Endothelial cell (in vitro differentiated cells): ENCODE measurements around the gene VWA8. TPM values are rescaled to one million over a fixed set of nuclear protein-coding genes. Genes with fewer than 3 reads are reported as not detected.

ENCODE experiments used
- DNase-seq: peaks from one replicate; pipeline ENCODE4 v3.0.0; 2021; ENCODE audit warnings: low spot score
- H3K27ac Mint-ChIP-seq: one replicate; pipeline ENCODE4 v1.8.0; 2021; ENCODE audit warnings: mixed read lengths, inconsistent platforms; ENCODE audit not compliant: unreplicated experiment
- H3K27me3 Mint-ChIP-seq: one replicate; pipeline ENCODE4 v1.8.0; 2021; ENCODE audit warnings: mild to moderate bottlenecking, moderate library complexity, mixed read lengths, inconsistent platforms; ENCODE audit not compliant: unreplicated experiment
- H3K36me3 Mint-ChIP-seq: one replicate; pipeline ENCODE4 v1.8.0; 2021; ENCODE audit warnings: mild to moderate bottlenecking, low read depth, mixed read lengths, inconsistent platforms; ENCODE audit not compliant: unreplicated experiment
- H3K4me1 Mint-ChIP-seq: one replicate; pipeline ENCODE4 v1.8.0; 2021; ENCODE audit warnings: mild to moderate bottlenecking, mixed read lengths, inconsistent platforms; ENCODE audit not compliant: unreplicated experiment
- H3K4me3 Mint-ChIP-seq: one replicate; pipeline ENCODE4 v1.8.0; 2021; ENCODE audit warnings: mild to moderate bottlenecking, mixed read lengths, inconsistent platforms; ENCODE audit not compliant: unreplicated experiment
- H3K9me3 Mint-ChIP-seq: one replicate; pipeline ENCODE4 v1.8.0; 2021; ENCODE audit warnings: mixed read lengths, inconsistent platforms; ENCODE audit not compliant: unreplicated experiment
- total RNA-seq: library from RNA; stranded (reverse); fragmentation: NEBNext Ultra II Directional; extraction: Animal tissue kit (Norgen Biotek cat#: 25700); gene quantifications from one replicate; pipeline ENCODE4 v1.2.1, GENCODE V29; 2021; ENCODE audit not compliant: unreplicated experiment
- TF ChIP-seq, protein P1 (sequence below): fragments of 200-600 bp; sonication (generic); IDR thresholded peaks from one replicate; pipeline ENCODE4 v1.5.0; 2021; ENCODE audit warnings: antibody characterized with exemption; ENCODE audit not compliant: unreplicated experiment

VWA8 gene
- total RNA-seq, 1 donor from 2014 or later: 8.2 TPM

GRCh38 chr13:41991936-41992335 is 31.0 kb upstream of the VWA8 start:
- H3K4me1 Mint-ChIP-seq: no peaks in the 10 kb centered on the region
- no peak overlapping the region for H3K4me3 Mint-ChIP-seq
- no peak overlapping the region for H3K27ac Mint-ChIP-seq
- TF ChIP-seq, protein P1, sequence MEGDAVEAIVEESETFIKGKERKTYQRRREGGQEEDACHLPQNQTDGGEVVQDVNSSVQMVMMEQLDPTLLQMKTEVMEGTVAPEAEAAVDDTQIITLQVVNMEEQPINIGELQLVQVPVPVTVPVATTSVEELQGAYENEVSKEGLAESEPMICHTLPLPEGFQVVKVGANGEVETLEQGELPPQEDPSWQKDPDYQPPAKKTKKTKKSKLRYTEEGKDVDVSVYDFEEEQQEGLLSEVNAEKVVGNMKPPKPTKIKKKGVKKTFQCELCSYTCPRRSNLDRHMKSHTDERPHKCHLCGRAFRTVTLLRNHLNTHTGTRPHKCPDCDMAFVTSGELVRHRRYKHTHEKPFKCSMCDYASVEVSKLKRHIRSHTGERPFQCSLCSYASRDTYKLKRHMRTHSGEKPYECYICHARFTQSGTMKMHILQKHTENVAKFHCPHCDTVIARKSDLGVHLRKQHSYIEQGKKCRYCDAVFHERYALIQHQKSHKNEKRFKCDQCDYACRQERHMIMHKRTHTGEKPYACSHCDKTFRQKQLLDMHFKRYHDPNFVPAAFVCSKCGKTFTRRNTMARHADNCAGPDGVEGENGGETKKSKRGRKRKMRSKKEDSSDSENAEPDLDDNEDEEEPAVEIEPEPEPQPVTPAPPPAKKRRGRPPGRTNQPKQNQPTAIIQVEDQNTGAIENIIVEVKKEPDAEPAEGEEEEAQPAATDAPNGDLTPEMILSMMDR: no peak
- H3K36me3 Mint-ChIP-seq: no peaks in the 10 kb centered on the region
- H3K9me3 Mint-ChIP-seq: no peaks in the 10 kb centered on the region
- H3K27me3 Mint-ChIP-seq: peaks cover 3% of the 10 kb centered on the region
- DNase-seq: no peak

DNA sequence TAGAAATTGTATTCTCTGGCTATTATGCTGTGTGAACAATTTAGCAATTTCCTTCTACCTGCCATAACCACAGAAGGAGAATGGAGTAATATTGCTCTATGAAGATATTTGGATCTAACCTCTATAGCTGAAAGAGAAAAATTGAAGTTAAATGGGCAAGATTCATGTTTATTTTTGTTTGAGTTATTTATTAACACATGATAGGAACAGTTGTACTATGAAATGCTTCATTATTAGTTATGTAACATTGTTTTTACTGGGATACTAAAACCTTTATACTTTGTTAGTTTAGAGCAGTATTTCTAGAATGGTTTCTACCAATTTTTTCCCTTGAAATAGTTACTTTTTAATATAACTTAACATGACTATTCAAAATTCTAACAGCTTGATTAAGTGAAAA is 27.3 kb upstream of the VWA8 start:
- no peak for DNase-seq
- Mint-ChIP-seq H3K36me3 (no peaks in the 10 kb centered on the region), H3K27me3 (peaks cover 3% of the 10 kb centered on the region), H3K4me1 (no peaks in the 10 kb centered on the region), H3K9me3 (no peaks in the 10 kb centered on the region), H3K27ac (no peak overlapping the region), H3K4me3 (no peak overlapping the region)
- TF ChIP-seq, protein P1: no peak

DNA sequence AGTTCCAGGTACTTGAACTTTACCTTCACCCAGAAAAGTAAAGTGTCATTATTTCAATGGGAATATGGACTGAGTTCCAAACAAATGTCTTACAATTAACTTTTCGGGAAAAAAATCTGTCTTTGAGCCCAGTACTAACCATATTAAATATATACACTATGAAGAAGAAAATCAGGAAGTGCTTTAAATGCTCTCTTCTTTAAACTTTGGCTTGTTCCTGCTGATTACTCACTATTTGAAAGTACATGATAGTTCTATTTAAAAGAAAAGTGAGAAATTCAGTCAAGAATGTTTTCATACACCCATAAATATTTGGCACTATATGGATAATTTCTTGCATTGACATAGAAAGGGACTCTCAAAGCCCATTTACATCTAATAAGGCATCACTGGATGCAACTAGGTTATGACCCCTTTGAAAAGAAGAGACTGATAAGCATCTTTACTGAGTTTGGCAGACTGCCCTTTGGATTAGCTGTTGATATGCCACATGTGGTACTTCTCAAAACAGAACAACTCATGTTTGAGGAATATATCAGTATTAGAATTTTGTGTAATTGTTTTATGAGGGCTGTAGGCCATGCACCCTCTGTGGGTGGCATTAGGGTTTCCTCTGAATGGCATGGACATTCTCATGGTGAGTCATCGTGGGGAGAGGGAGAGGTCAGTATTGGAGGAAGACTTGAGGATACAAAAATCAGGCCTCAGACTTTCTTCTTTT is 25.0 kb upstream of the VWA8 start:
- Mint-ChIP-seq H3K27ac (no peak overlapping the region), H3K4me3 (no peak overlapping the region), H3K36me3 (no peaks in the 10 kb centered on the region), H3K9me3 (no peaks in the 10 kb centered on the region), H3K27me3 (no peaks in the 10 kb centered on the region), H3K4me1 (no peaks in the 10 kb centered on the region)
- no peak for DNase-seq
- TF ChIP-seq, protein P1: no peak

- Mint-ChIP-seq H3K27ac (no peak overlapping the region), H3K27me3 (no peaks in the 10 kb centered on the region), H3K36me3 (no peaks in the 10 kb centered on the region), H3K9me3 (no peaks in the 10 kb centered on the region), H3K4me1 (no peaks in the 10 kb centered on the region), H3K4me3 (no peak overlapping the region)
- no peak for DNase-seq
- TF ChIP-seq, protein P1: no peak
These were observed 21.2 kb upstream of the VWA8 start for GRCh38 chr13:41981951-41982715.

DNA sequence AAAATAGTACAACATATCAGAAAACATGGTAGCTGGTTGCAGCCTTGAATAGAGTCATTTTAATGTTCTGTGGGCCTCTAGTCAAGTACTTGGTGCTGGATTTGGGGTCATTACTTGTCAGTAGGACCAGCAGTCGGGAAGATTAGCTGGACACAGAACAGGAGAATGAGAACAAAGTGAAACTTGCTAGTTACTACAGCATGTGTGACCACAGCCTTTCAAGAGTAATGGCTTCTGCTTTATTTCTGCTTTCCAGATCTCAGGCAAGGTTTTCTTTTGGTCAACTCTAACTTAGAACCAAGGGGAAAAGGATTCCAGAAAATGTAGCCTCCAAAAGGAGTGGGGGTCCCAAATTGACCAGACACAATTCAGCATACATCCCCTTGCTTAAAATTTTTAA is 17.1 kb upstream of the VWA8 start:
- Mint-ChIP-seq H3K27me3 (no peaks in the 10 kb centered on the region), H3K27ac (no peak overlapping the region), H3K4me3 (no peak overlapping the region), H3K9me3 (no peaks in the 10 kb centered on the region), H3K4me1 (no peaks in the 10 kb centered on the region), H3K36me3 (no peaks in the 10 kb centered on the region)
- no peak for DNase-seq
- TF ChIP-seq, protein P1: no peak
